Transverse colon (tissue), 3 donors: Measurements from ENCODE around the gene MPP4.

Source experiments
- CTCF ChIP-seq, 5 experiments: fragments of 200-600 bp in 3 of 5; fragments of 450-650 bp in 2 of 5; sonication (generic) in 3 of 5; IDR thresholded peaks; 1 replicate in 2 of 5; 2 replicates in 3 of 5; pipeline ENCODE4 v1.5.1; 2016 to 2017; ENCODE audit warnings: antibody characterized with exemption in 5 of 5, inconsistent platforms in 3 of 5, mild to moderate bottlenecking in 2 of 5, moderate library complexity in 1 of 5
- POLR2A ChIP-seq: fragments of 450-650 bp; IDR thresholded peaks from one replicate; pipeline ENCODE4 v1.6.1; 2016; ENCODE audit warnings: antibody characterized with exemption, mild to moderate bottlenecking, moderate library complexity

GRCh38 chr2:201642579-201643215, 55.7 kb downstream of the MPP4 start:
- TF ChIP-seq POLR2A (peak; percentile 69), CTCF (IDR thresholded peaks at IDR 0.05) (no peak)
